HEK293T (cell line): ENCODE results near the gene GABRB1.

Experiments
- CTCF ChIA-PET: fragments of 350-600 bp; formaldehyde crosslinking; extraction: SDS; loops from one replicate; lab custom pipeline; 2021; ENCODE audit warnings: antibody characterized with exemption, inconsistent platforms; lab: Yijun Ruan, JAX
- POLR2A ChIA-PET: fragments of 350-600 bp; formaldehyde crosslinking; extraction: SDS; loops from one replicate; lab custom pipeline; 2020; ENCODE audit warnings: antibody characterized with exemption, inconsistent platforms; lab: Yijun Ruan, JAX
- DNase-seq: peaks from one replicate; pipeline ENCODE4 v3.0.0; 2012; ENCODE audit warnings: mixed read lengths; ENCODE audit errors: extremely low spot score
- ARNT ChIP-seq: fragments of 450-650 bp; IDR thresholded peaks from 2 replicates; pipeline ENCODE4 v1.6.1; 2017; ENCODE audit warnings: mild to moderate bottlenecking
- BHLHE40 ChIP-seq: fragments of 450-650 bp; IDR thresholded peaks from 2 replicates; pipeline ENCODE4 v1.6.1; 2016; ENCODE audit warnings: mild to moderate bottlenecking, moderate library complexity, borderline replicate concordance
- CTBP1 ChIP-seq: fragments of 450-650 bp; IDR thresholded peaks from 2 replicates; pipeline ENCODE4 v1.6.1; 2016; ENCODE audit warnings: borderline replicate concordance
- ELF4 ChIP-seq: fragments of 450-650 bp; IDR thresholded peaks from 2 replicates; pipeline ENCODE4 v1.6.1; 2017; ENCODE audit warnings: antibody characterized with exemption
- FOXA1 ChIP-seq: fragments of 450-650 bp; IDR thresholded peaks from 2 replicates; pipeline ENCODE4 v1.6.1; 2016; ENCODE audit warnings: mild to moderate bottlenecking
- FOXK2 ChIP-seq: fragments of 450-650 bp; IDR thresholded peaks from 2 replicates; pipeline ENCODE4 v1.6.1; 2016; ENCODE audit warnings: mild to moderate bottlenecking
- FOXM1 ChIP-seq: fragments of 450-650 bp; IDR thresholded peaks from 2 replicates; pipeline ENCODE4 v1.6.1; 2017; ENCODE audit warnings: mild to moderate bottlenecking, borderline replicate concordance
- HDGF ChIP-seq: fragments of 450-650 bp; IDR thresholded peaks from 2 replicates; pipeline ENCODE4 v1.6.1; 2017; ENCODE audit warnings: antibody characterized with exemption, borderline replicate concordance
- L3MBTL2 ChIP-seq: fragments of 450-650 bp; conservative IDR thresholded peaks from 2 replicates; pipeline ENCODE4 v1.6.1; 2016; ENCODE audit warnings: mild to moderate bottlenecking
- LEF1 ChIP-seq: fragments of 450-650 bp; IDR thresholded peaks from 2 replicates; pipeline ENCODE4 v1.6.1; 2017; ENCODE audit warnings: mild to moderate bottlenecking, borderline replicate concordance
- NFRKB ChIP-seq: fragments of 450-650 bp; IDR thresholded peaks from 2 replicates; pipeline ENCODE4 v1.6.1; 2016; ENCODE audit warnings: mild to moderate bottlenecking, moderate library complexity
- SP1 ChIP-seq: fragments of 450-650 bp; IDR thresholded peaks from 2 replicates; pipeline ENCODE4 v1.6.1; 2017
- SUZ12 ChIP-seq: fragments of 450-650 bp; IDR thresholded peaks from 2 replicates; pipeline ENCODE4 v1.6.1; 2016; ENCODE audit warnings: mild to moderate bottlenecking
- TARDBP ChIP-seq: fragments of 450-650 bp; IDR thresholded peaks from 2 replicates; pipeline ENCODE4 v1.6.1; 2016
- ZNF384 ChIP-seq: fragments of 450-650 bp; IDR thresholded peaks from 2 replicates; pipeline ENCODE4 v1.6.1; 2016
- TF ChIP-seq, protein P1 (sequence below): fragments of 450-650 bp; IDR thresholded peaks from 2 replicates; pipeline ENCODE4 v1.6.1; 2016

The GABRB1 gene

GRCh38 chr4:47054130-47054529, 22.8 kb downstream of the GABRB1 start:
- POLR2A ChIA-PET: no interaction called here

GRCh38 chr4:47057991-47058390, 26.6 kb downstream of the GABRB1 start:
- TF ChIP-seq SP1: no peak
- no peak for TF ChIP-seq CTBP1
- TF ChIP-seq SUZ12: no peak
- no peak for TF ChIP-seq TARDBP
- no peak for TF ChIP-seq FOXM1
- no peak for TF ChIP-seq BHLHE40
- TF ChIP-seq ARNT: no peak
- TF ChIP-seq ZNF384: no peak
- TF ChIP-seq ELF4: no peak
- no peak for TF ChIP-seq LEF1
- no peak for TF ChIP-seq FOXA1
- TF ChIP-seq L3MBTL2: no peak
- no peak for TF ChIP-seq HDGF
- TF ChIP-seq FOXK2: no peak
- DNase-seq: no peak
- POLR2A ChIA-PET: no interaction called here
- CTCF ChIA-PET: no interaction called here

More at GRCh38 chr4:47054130-47054529, 22.8 kb downstream of the GABRB1 start:
- DNase-seq: no peak
- CTCF ChIA-PET: interaction anchor here (0.5 to 0.6 kb wide), 2 partner anchors 9 to 68 kb away, joined by 3 to 4 read pairs; no protein-coding TSS in a partner anchor
- TF ChIP-seq L3MBTL2 (no peak), ZNF384 (no peak), HDGF (no peak), SUZ12 (no peak), ELF4 (no peak), TARDBP (no peak), CTBP1 (no peak), LEF1 (no peak), SP1 (no peak), BHLHE40 (no peak), FOXA1 (no peak), ARNT (no peak), FOXM1 (no peak)
- TF ChIP-seq, protein P1, sequence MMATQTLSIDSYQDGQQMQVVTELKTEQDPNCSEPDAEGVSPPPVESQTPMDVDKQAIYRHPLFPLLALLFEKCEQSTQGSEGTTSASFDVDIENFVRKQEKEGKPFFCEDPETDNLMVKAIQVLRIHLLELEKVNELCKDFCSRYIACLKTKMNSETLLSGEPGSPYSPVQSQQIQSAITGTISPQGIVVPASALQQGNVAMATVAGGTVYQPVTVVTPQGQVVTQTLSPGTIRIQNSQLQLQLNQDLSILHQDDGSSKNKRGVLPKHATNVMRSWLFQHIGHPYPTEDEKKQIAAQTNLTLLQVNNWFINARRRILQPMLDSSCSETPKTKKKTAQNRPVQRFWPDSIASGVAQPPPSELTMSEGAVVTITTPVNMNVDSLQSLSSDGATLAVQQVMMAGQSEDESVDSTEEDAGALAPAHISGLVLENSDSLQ: no peak

DNA sequence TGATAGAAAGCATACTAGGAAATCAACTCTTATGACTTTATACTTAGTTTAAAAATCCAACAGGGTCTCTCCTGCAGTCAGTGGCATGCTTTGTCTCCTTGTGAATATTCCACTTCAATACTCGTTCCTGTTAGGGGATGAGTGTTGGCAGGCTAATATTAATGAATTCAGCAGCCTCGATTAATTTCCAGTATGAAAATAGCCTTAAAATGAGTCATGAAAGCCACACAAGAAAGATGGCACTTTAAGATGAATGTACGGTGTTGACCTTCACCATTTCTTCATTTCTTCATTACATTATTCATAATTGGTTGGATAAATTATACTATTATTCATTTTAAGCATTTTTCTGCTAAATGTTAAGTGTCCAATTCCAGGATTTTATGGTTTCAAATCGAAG, 29.2 kb downstream of the GABRB1 start:
- DNase-seq: no peak
- ChIA-PET CTCF (no interaction called here), POLR2A (interaction anchor here (1.6 kb wide), 1 partner anchor 28 kb away, joined by 3 read pairs; no protein-coding TSS in a partner anchor)
- no peak for TF ChIP-seq ZNF384
- TF ChIP-seq TARDBP: no peak
- TF ChIP-seq ARNT: no peak
- TF ChIP-seq FOXM1: no peak
- no peak for TF ChIP-seq SUZ12
- no peak for TF ChIP-seq SP1
- TF ChIP-seq BHLHE40: no peak
- TF ChIP-seq FOXA1: no peak
- TF ChIP-seq L3MBTL2: no peak
- TF ChIP-seq LEF1: no peak
- TF ChIP-seq ELF4: no peak
- no peak for TF ChIP-seq CTBP1

DNA sequence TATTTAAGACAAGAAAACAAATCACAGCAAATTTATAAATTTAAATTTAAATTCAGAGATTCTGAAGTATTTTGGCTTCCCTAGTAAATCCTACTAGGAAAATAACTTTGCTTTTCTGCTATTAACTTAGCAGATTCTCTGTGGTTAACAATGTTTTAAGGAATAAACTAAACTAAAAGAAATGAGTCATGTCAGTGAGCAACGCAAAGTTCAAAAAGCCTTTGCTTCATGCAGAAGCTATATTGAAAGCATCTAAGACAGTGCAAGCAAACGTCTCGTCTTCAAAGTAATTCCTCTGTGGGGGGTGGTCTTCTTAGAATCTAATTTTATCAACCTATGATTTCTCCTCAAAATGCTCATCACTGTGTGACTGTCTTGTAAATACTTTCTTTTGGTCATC, 30.1 kb downstream of the GABRB1 start:
- ChIA-PET POLR2A (interaction anchor here (1.6 kb wide), 1 partner anchor 28 kb away, joined by 3 read pairs; no protein-coding TSS in a partner anchor), CTCF (no interaction called here)
- DNase-seq: no peak
- TF ChIP-seq FOXK2 (no peak), TARDBP (no peak)
- TF ChIP-seq, protein P1: no peak

GRCh38 chr4:47065051-47065481, 33.7 kb downstream of the GABRB1 start:
- DNase-seq: no peak
- ChIA-PET POLR2A (no interaction called here), CTCF (no interaction called here)
- no peak for TF ChIP-seq FOXK2
- no peak for TF ChIP-seq CTBP1
- TF ChIP-seq ARNT: no peak
- no peak for TF ChIP-seq FOXM1
- no peak for TF ChIP-seq NFRKB
- no peak for TF ChIP-seq LEF1
- no peak for TF ChIP-seq HDGF

DNA sequence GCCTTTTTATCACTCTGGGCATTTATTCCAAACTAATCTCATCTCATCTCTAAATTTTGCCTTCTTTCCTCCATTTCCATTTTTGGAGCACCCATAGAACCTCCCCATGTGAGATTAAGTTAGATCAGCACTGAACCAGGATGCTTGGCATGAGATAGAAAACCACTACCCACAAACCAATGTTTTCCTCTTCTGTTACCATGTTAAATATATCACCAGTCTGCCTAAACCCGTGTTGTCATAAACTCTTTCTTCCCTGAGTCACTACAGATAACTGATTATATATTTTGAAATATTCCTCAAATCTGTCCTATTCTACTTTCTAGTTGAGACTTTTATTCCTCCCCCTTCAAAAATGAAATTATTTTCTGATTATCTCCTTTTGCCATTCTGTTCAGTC, 37.6 kb downstream of the GABRB1 start:
- POLR2A ChIA-PET: no interaction called here
- CTCF ChIA-PET: no interaction called here
- TF ChIP-seq SP1 (no peak), BHLHE40 (no peak), FOXK2 (no peak), ARNT (no peak), ZNF384 (no peak), SUZ12 (no peak), FOXA1 (no peak), TARDBP (no peak)
- TF ChIP-seq, protein P1: no peak
- no peak for DNase-seq

- CTCF ChIA-PET: no interaction called here
- DNase-seq: no peak
- POLR2A ChIA-PET: no interaction called here
- TF ChIP-seq SUZ12 (no peak), L3MBTL2 (no peak), HDGF (no peak), SP1 (no peak), FOXA1 (no peak), LEF1 (no peak), ZNF384 (no peak), ELF4 (no peak), CTBP1 (no peak), FOXK2 (no peak), TARDBP (no peak), FOXM1 (no peak), ARNT (no peak), NFRKB (no peak), BHLHE40 (no peak)
- TF ChIP-seq, protein P1: no peak
These were observed 40.6 kb downstream of the GABRB1 start for GRCh38 chr4:47071901-47072341.
